HepG2 (cell line): ENCODE measurements around the gene RMI1. TPM values are rescaled to one million over a fixed set of nuclear protein-coding genes. Genes with fewer than 3 reads are reported as not detected.

Experiments
- ATAC-seq: fragments of 200-7000 bp; cut with Tn5 transposase; 3 replicates; pipeline ENCODE4 v1.9.1; 2020; ENCODE audit warnings: mild to moderate bottlenecking, moderate library complexity
- BruUV-seq: library from RNA; stranded (reverse); fragments of 400-500 nt; replicated peaks from 2 replicates; lab custom pipeline; 2021; lab: Mats Ljungman, UMichigan
- CTCF ChIA-PET: fragments of 300-600 bp; formaldehyde crosslinking; extraction: SDS; loops from one replicate; lab custom pipeline; 2021; ENCODE audit warnings: low total read pairs, inconsistent platforms, low intra/inter-chr PET ratio; lab: Yijun Ruan, JAX
- POLR2A ChIA-PET: fragments of 350-600 bp; sonication (Branson Sonifier 250); formaldehyde crosslinking; loops from one replicate; lab custom pipeline; 2020; ENCODE audit warnings: antibody characterized with exemption, inconsistent platforms; lab: Yijun Ruan, JAX
- DNase-seq: peaks from one replicate; pipeline ENCODE4 v3.0.0-alpha.2; 2015; ENCODE audit warnings: low spot score
- FAIRE-seq: peaks from 3 replicates; lab custom pipeline; 2011; peaks lifted over from hg19 to GRCh38; lab: Jason Lieb, UNC
- H2AFZ ChIP-seq: one replicate; pipeline ENCODE4 v1.6.1; 2011; ENCODE audit warnings: low read length, inconsistent platforms
- H3K27ac ChIP-seq: fragments of 300-600 bp; 3 replicates; pipeline ENCODE4 v1.8.0; 2011; ENCODE audit warnings: mixed run types, mild to moderate bottlenecking, mixed read lengths, low read length, inconsistent platforms; ENCODE audit not compliant: insufficient read depth; ENCODE audit errors: extremely low read length
- H3K27me3 ChIP-seq, 2 experiments: fragments of 200-600 bp in 1 of 2; 2 replicates in 1 of 2; 3 replicates in 1 of 2; pipeline versions ENCODE4 v1.6.0 to v1.8.0; 2011; ENCODE audit warnings: low read length in 2 of 2, mild to moderate bottlenecking in 2 of 2, moderate library complexity in 2 of 2, inconsistent platforms in 1 of 2; ENCODE audit not compliant: insufficient read depth in 2 of 2, control insufficient read depth in 1 of 2
- H3K36me3 ChIP-seq, 2 experiments: fragments of 200-600 bp in 1 of 2; replicated peaks in 1 of 2; 2 replicates in 1 of 2; 3 replicates in 1 of 2; pipeline versions ENCODE4 v1.5.1 to v1.8.0; 2011; ENCODE audit warnings: low read length in 2 of 2, inconsistent platforms in 1 of 2; ENCODE audit not compliant: insufficient read depth in 2 of 2, control insufficient read depth in 1 of 2
- H3K4me1 ChIP-seq: 2 replicates; pipeline ENCODE4 v1.5.1; 2012; ENCODE audit warnings: low read length, inconsistent platforms; ENCODE audit not compliant: insufficient read depth
- H3K4me2 ChIP-seq: 2 replicates; pipeline ENCODE4 v1.6.0; 2011; ENCODE audit warnings: low read depth, low read length, inconsistent platforms
- H3K4me3 ChIP-seq, 3 experiments: fragments of 200-600 bp in 1 of 3; sonication (generic), shearing (Covaris generic) in 1 of 3; replicated peaks in 1 of 3; 2 replicates each; pipeline ENCODE4 v1.5.1; 2011 to 2016; ENCODE audit warnings: low read length in 3 of 3, inconsistent platforms in 2 of 3, low read depth in 2 of 3, mild to moderate bottlenecking in 2 of 3, control low read depth in 1 of 3, mixed read lengths in 1 of 3; ENCODE audit not compliant: insufficient read depth in 1 of 3
- H3K79me2 ChIP-seq: one replicate; pipeline ENCODE4 v1.6.1; 2011; ENCODE audit warnings: low read length, inconsistent platforms; ENCODE audit not compliant: insufficient read depth
- H3K9ac ChIP-seq: 2 replicates; pipeline ENCODE4 v1.6.0; 2011; ENCODE audit warnings: mild to moderate bottlenecking, low read depth, low read length, inconsistent platforms; ENCODE audit not compliant: insufficient read depth
- H3K9me3 ChIP-seq: 2 replicates; pipeline ENCODE4 v1.5.1; 2012; ENCODE audit warnings: mild to moderate bottlenecking, low read length
- H4K20me1 ChIP-seq: 2 replicates; pipeline ENCODE4 v1.6.0; 2011; ENCODE audit warnings: inconsistent platforms, mild to moderate bottlenecking, low read length, moderate library complexity; ENCODE audit not compliant: insufficient read depth
- ARHGAP35 ChIP-seq: sonication (generic); formaldehyde crosslinking; IDR thresholded peaks from 2 replicates; pipeline ENCODE4 v1.9.0; 2022; ENCODE audit warnings: mild to moderate bottlenecking, inconsistent platforms, moderate library complexity, missing genetic modification reagents, borderline replicate concordance
- GATAD2A ChIP-seq: IDR thresholded peaks from 2 replicates; pipeline ENCODE4 v1.6.1; 2016
- HNRNPK ChIP-seq: fragments of 200-400 bp; formaldehyde crosslinking; IDR thresholded peaks from 2 replicates; pipeline ENCODE4 v1.6.1; 2018; ENCODE audit warnings: low read length, low read depth, moderate library complexity, mild to moderate bottlenecking; ENCODE audit not compliant: poor library complexity, severe bottlenecking
- MED8 ChIP-seq: sonication (generic); formaldehyde crosslinking; IDR thresholded peaks from 2 replicates; pipeline ENCODE4 v1.8.1; 2023; ENCODE audit warnings: mild to moderate bottlenecking, missing genetic modification reagents; ENCODE audit not compliant: insufficient replicate concordance
- MEF2D ChIP-seq: sonication (generic); formaldehyde crosslinking; IDR thresholded peaks from 2 replicates; pipeline ENCODE4 v1.5.1; 2020; ENCODE audit warnings: mild to moderate bottlenecking, missing genetic modification reagents
- NFYB ChIP-seq: sonication (generic); formaldehyde crosslinking; IDR thresholded peaks from 2 replicates; pipeline ENCODE4 v1.4.0; 2020; ENCODE audit warnings: missing genetic modification reagents
- SAP130 ChIP-seq: IDR thresholded peaks from 2 replicates; pipeline ENCODE4 v1.6.1; 2016; ENCODE audit warnings: low read depth
- ZBTB1 ChIP-seq: sonication (generic); formaldehyde crosslinking; IDR thresholded peaks from 2 replicates; pipeline ENCODE4 v1.4.0; 2020; ENCODE audit warnings: missing genetic modification reagents, borderline replicate concordance
- ZBTB42 ChIP-seq: sonication (generic); formaldehyde crosslinking; IDR thresholded peaks from 2 replicates; pipeline ENCODE4 v1.5.0; 2020; ENCODE audit warnings: mild to moderate bottlenecking, missing genetic modification reagents
- ZNF234 ChIP-seq: sonication (generic); formaldehyde crosslinking; conservative IDR thresholded peaks from 2 replicates; pipeline ENCODE4 v1.5.1; 2020; ENCODE audit warnings: mild to moderate bottlenecking, missing genetic modification reagents
- ZNF446 ChIP-seq: sonication (generic); formaldehyde crosslinking; IDR thresholded peaks from 2 replicates; pipeline ENCODE4 v1.5.0; 2020; ENCODE audit warnings: mild to moderate bottlenecking, missing genetic modification reagents
- ZNF556 ChIP-seq: sonication (generic); formaldehyde crosslinking; IDR thresholded peaks from 2 replicates; pipeline ENCODE4 v1.4.0; 2020; ENCODE audit warnings: mild to moderate bottlenecking, missing genetic modification reagents, borderline replicate concordance
- ZNF646 ChIP-seq: sonication (generic); formaldehyde crosslinking; IDR thresholded peaks from 2 replicates; pipeline ENCODE4 v1.9.0; 2021; ENCODE audit warnings: mild to moderate bottlenecking, missing genetic modification reagents
- ZNF724P ChIP-seq: sonication (generic); formaldehyde crosslinking; IDR thresholded peaks from 2 replicates; pipeline ENCODE4 v1.8.0; 2022; ENCODE audit warnings: missing genetic modification reagents, borderline replicate concordance
- WGBS: methylation state at CpG from one replicate; pipeline ENCODE4 v1.1.6; 2017; ENCODE audit warnings: low lambda C conversion rate; 5-methylcytosine and 5-hydroxymethylcytosine counted together
- in situ Hi-C: cut with HindIII; loops from 2 replicates; pipeline ENCODE4 v1.10.0; 2017; ENCODE audit warnings: low pct_unique_long_range_greater_than_20kb; ENCODE audit not compliant: extremely low pct_ligation_motif_present
- intact Hi-C: fragments of 100-400 bp; cut with micrococcal nuclease; formaldehyde crosslinking; loops from one replicate; pipeline ENCODE4 v1.10.0; 2022; ENCODE audit not compliant: unreplicated experiment
- polyA plus RNA-seq, 8 experiments: library from polyadenylated mRNA; depleted of rRNA in 3 of 8; stranded (reverse) in 7 of 8; unstranded in 1 of 8; fragments of >200 nt; fragmentation: Illumina TruSeq in 4 of 8; extraction: Trizol in 4 of 8; gene quantifications; 2 replicates each; pipeline versions ENCODE4 v1.2.1 to v1.2.3, GENCODE V29; 2011 to 2016; ENCODE audit warnings: low read depth in 4 of 8, missing spikeins in 1 of 8, mixed read lengths in 1 of 8; ENCODE audit not compliant: insufficient read depth in 1 of 8
- total RNA-seq, 5 experiments: library from RNA; depleted of rRNA; stranded (reverse); fragments of >200 nt; fragmentation: Illumina TruSeq; extraction: Trizol; gene quantifications; 2 replicates each; pipeline ENCODE4 v1.2.3, GENCODE V29; 2016; ENCODE audit warnings: low read depth in 1 of 5
- TF ChIP-seq, protein P1 (sequence below): sonication (generic); formaldehyde crosslinking; conservative IDR thresholded peaks from 2 replicates; pipeline ENCODE4 v1.8.0; 2022; ENCODE audit warnings: missing genetic modification reagents
- TF ChIP-seq, protein P2 (sequence below): sonication (generic); formaldehyde crosslinking; conservative IDR thresholded peaks from 2 replicates; pipeline ENCODE4 v1.8.0; 2022; ENCODE audit warnings: mild to moderate bottlenecking, moderate library complexity, missing genetic modification reagents

Gene RMI1
- total and polyA plus RNA-seq, 2 of the 13 experiments (the other 11 are each of a cell fraction or from before 2014, with no cell fraction given): 0.54 to 3.7 TPM

DNA sequence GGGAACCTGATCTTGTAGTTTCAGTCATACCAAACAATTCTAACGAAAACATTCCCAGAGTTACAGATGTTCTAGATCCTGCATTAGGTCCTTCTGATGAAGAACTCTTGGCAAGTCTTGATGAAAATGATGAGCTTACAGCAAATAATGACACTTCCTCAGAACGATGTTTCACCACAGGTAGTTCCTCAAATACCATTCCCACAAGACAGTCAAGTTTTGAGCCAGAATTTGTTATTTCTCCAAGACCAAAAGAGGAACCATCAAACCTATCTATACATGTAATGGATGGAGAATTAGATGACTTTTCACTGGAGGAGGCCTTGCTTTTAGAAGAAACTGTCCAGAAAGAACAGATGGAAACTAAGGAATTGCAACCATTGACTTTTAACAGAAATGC lies 21.0 kb downstream of the RMI1 start:
- Histone ChIP-seq H3K36me3 (peaks cover 0 to 23% of the 10 kb centered on the region in 2 experiments; a peak in 4 of 5 replicates), H3K4me2 (no peak overlapping the region), H3K9ac (no peak overlapping the region), H3K27ac (no peak overlapping the region), H3K27me3 (no peaks in the 10 kb centered on the region), H3K4me1 (no peaks in the 10 kb centered on the region), H3K4me3 (no peak overlapping the region), H3K79me2 (no peaks in the 10 kb centered on the region), H4K20me1 (no peaks in the 10 kb centered on the region), H2AFZ (no peak overlapping the region), H3K9me3 (no peaks in the 10 kb centered on the region)
- FAIRE-seq: no peak
- BruUV-seq: no TSS peak
- CTCF ChIA-PET: no interaction called here
- intact Hi-C loops (no loop called here), in situ Hi-C loops (no loop called here)
- ATAC-seq: no peak
- TF ChIP-seq ARHGAP35 (no peak), ZNF234 (CRISPR knock-in tag) (no peak), ZBTB42 (CRISPR knock-in tag) (no peak), ZNF646 (CRISPR knock-in tag) (no peak), ZNF556 (CRISPR knock-in tag) (no peak), NFYB (CRISPR knock-in tag) (no peak), HNRNPK (no peak), ZNF724P (CRISPR knock-in tag) (no peak), MEF2D (CRISPR knock-in tag) (no peak), ZNF446 (CRISPR knock-in tag) (no peak), SAP130 (CRISPR knock-in tag) (no peak), GATAD2A (CRISPR knock-in tag) (no peak), MED8 (CRISPR knock-in tag) (no peak), ZBTB1 (CRISPR knock-in tag) (no peak)
- TF ChIP-seq, protein P1, sequence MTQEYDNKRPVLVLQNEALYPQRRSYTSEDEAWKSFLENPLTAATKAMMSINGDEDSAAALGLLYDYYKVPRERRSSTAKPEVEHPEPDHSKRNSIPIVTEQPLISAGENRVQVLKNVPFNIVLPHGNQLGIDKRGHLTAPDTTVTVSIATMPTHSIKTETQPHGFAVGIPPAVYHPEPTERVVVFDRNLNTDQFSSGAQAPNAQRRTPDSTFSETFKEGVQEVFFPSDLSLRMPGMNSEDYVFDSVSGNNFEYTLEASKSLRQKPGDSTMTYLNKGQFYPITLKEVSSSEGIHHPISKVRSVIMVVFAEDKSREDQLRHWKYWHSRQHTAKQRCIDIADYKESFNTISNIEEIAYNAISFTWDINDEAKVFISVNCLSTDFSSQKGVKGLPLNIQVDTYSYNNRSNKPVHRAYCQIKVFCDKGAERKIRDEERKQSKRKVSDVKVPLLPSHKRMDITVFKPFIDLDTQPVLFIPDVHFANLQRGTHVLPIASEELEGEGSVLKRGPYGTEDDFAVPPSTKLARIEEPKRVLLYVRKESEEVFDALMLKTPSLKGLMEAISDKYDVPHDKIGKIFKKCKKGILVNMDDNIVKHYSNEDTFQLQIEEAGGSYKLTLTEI (CRISPR knock-in tag): no peak
- TF ChIP-seq, protein P2, sequence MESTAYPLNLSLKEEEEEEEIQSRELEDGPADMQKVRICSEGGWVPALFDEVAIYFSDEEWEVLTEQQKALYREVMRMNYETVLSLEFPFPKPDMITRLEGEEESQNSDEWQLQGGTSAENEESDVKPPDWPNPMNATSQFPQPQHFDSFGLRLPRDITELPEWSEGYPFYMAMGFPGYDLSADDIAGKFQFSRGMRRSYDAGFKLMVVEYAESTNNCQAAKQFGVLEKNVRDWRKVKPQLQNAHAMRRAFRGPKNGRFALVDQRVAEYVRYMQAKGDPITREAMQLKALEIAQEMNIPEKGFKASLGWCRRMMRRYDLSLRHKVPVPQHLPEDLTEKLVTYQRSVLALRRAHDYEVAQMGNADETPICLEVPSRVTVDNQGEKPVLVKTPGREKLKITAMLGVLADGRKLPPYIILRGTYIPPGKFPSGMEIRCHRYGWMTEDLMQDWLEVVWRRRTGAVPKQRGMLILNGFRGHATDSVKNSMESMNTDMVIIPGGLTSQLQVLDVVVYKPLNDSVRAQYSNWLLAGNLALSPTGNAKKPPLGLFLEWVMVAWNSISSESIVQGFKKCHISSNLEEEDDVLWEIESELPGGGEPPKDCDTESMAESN (CRISPR knock-in tag): no peak
- DNase-seq: no peak
- WGBS: 94% methylated on average over 2 of the region's 2 CpGs
- POLR2A ChIA-PET: no interaction called here
